GM19025 (cell line): Measurements from ENCODE around the gene EID3.
A peak's percentile ranks its signal among the peaks of the same experiment; 100 is the strongest.
"Not testable (repeated sequence)": the region's sequence is repeated elsewhere in the genome, so short reads cannot be mapped to it uniquely, and the experiment has no call there.

Source experiments
- ATAC-seq: cut with Tn5 transposase; IDR thresholded peaks from one replicate; pipeline ENCODE4 v1.9.1; 2021; ENCODE audit warnings: mild to moderate bottlenecking, low read depth, moderate library complexity; ENCODE audit not compliant: unreplicated experiment

The EID3 gene

DNA sequence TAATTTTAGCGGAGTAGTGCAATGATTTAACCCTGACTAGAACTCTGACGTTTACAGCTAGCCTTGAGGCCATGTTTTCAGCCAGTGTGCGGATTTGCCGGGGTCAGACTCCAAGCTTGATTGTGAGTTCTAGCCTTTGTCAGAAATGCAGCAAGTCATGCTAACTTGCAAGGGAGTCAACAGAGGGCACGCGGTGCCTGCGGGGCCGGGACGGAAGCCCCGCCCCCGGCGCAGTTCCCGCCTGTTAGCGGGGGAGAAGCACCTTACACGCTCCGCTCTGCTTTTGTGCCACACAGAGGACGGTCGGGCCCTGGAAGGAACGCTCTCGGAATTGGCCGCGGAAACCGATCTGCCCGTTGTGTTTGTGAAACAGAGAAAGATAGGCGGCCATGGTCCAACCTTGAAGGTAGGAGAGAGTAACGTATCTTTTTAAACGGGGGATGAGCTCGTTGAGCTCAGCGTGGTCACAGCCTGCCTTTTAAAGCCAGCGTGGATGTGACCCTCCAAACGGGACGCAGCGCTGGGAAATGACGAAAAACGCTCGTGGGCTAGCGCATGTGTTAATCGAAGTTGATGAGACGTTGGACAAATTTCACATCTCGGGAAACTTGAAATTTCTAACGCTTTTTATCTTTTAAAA, 14.8 kb upstream of the EID3 start:
- peak; percentile 48 for ATAC-seq

DNA sequence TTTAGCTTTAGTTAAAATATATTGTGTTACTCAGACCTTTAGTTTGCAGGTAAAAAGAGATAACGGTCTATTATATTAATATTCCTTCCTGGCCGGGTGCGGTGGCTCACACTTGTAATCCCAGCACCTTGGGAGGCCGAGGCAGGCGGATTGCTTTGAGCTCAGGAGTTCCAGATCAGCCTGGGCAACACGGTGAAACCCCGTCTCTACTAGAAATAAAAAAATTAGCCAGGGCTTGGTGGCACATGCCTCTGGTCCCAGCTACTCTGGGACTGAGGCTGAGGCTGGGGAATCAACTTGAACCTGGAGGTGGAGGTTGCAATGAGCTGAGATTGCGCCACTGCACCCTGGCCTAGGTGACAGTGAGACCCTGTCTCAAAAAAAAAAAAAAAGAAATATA, 13.2 kb upstream of the EID3 start:
- ATAC-seq = no peak

GRCh38 chr12:104290855-104291254, 12.7 kb upstream of the EID3 start:
- ATAC-seq = no peak

DNA sequence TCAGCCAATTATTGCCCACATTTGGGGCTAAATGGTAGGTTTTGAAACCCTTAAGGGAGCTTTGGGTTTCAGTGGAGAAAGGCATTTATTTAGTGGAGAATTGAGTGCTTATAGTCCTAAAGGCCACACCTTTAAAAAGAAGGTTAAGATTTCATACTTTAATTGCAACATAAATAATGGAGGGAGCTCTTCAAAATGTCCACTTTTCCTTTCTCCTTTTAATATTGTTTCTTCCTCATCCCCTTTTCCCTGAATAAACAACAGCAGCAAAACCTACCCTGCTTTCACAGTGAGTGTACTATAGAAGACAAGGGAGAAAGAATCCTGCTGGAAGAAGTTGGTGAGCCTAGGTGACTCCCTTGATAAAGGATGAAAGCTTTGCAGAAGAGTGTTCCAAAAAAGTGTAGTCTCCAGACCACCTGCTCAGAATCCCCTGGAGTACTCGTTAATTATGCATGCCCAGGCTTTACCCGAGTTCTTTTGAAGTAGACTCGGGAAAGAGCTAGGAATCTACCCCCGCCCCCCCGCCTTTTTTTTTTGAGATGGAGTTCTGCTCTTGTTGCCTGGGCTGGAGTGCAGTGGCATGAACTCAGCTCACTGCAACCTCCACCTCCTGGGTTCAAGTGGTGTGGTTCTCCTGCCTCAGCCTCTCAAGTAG, 11.5 kb upstream of the EID3 start:
- ATAC-seq = no peak

- no peak for ATAC-seq
Measured at GRCh38 chr12:104292872-104293794, 10.4 kb upstream of the EID3 start.

DNA sequence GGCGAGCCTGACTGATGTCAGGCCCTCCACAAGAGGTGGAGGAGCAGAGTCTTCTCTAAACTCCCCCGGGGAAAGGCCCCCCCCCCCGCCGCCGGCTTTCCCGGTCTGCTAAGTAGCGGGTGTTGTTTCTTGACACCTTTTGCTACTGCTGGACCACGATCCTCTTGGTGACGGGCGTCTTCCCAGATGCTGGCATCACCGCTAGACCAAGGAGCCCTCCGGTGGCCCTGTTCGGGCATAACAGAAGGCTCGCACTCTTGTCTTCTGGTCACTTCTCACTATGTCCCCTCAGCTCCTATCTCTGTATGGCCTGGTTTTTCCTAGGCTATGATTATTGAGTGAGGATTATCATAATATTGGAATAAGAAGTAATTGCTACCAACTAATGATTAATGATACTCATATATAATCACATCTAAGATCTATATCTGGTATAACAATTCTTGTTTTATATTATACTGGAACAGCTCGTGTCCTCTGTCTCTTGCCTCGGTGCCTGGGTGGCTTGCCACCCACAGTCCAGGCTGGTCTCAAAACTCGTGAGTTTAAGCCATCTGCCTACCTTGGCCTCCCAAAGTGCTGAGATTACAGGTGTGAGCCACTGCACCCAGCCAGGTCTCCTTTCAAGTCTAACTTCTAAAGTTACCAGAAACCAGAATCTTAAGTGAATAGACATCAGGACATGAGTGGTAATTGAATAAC, 9.2 kb upstream of the EID3 start:
- not testable (repeated sequence) for ATAC-seq

- ATAC-seq = no peak
Measured at GRCh38 chr12:104294927-104295668, 8.4 kb upstream of the EID3 start.

- no peak for ATAC-seq
Measured at GRCh38 chr12:104295954-104296353, 7.6 kb upstream of the EID3 start.

DNA sequence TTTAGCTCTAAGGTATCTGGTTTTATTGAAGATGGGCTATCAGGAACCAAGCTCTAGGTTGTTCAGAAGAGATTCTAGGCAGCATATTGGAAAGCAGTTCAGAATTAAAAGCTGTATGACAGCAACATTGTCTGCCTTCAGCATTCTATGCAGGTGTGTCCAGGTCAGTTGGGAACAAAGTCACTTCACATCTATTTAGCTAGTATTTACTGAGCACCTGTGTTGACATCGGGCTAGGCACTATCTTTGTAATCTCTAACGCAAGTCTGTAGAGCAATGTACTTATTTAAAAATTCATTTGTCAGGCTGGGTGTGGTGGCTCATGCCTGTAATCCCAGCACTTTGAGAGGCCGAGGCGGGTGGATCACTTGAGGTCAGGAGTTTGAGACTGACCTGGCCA, 6.8 kb upstream of the EID3 start:
- no peak for ATAC-seq

DNA sequence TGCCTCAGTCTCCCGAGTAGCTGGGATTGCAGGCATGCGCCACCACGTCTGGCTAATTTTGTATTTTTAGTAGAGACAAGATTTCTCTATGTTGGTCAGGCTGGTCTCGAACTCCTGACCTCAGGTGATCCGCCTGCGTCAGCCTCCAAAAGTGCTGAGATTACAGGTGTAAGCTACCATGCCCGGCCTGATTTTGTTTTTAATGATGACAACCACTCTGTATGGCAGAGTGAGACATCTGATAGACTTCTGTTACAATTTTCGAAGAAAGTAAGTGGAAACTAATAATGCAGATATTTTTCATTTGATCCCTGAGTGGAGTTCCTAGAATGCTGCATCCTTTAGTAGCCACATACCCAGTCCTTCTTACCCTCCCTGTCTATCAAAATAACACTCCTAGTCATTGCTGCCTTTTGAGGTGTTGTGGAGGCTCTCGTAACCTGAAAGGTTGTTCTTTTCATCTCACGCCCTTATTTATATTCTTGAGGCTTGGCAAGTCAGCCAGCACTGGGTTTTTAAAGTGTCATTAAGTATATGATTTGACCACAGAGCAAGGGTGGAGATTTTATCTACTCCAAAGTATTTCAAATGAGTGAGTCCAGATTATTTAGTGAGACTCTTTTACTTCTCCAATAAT, 5.9 kb upstream of the EID3 start:
- no peak for ATAC-seq

DNA sequence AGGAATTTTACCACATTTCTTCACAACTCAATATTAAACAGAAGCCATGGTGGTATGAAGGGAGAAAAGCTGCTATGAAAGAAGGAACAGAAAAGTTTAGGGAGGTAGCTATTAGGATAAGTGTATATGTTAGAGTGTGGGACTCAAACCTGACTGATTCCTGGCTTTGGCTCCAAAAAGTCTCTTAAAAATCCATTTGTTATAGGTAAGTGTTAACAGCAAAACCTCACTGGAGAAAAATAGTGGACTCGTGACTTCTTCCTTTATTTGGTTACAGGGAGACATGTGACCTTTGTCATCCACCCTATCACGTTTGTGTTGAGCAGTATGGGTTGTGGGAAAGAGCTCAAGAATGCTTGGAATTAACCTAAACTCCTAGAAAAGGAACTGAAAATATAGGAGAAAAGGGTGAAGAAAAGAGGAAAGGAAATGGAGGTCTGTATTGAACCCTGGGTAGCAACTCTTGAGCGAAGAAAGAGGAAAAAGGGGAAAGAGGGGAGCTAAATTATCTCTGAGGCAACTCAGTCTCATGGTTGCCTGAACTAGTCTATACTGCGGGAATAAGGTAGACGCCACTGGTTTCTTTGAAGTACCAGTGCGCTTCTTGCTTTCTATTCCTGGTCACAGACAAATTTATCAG, 3.6 kb upstream of the EID3 start:
- ATAC-seq = no peak

- ATAC-seq = no peak
Measured at GRCh38 chr12:104304261-104305009, 896 bp downstream of the EID3 start.

DNA sequence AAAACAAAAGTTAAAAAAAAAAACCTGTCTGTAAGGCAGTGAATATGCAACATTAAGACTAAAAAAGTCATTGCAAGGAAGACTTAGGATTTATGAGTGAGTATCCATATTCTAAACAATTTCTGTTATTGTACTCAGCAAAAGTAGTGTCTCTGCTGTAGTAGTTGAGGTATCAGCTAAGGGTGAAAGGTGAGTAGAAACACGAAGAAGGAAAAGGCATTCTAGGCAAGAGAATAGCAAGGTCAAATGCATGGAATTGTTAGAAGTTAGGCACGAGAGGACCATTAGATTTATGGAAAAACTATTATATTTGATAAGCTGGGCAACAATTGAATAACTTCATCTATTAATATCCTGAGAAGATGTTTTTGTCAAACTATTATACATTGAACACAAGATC, 1.8 kb downstream of the EID3 start:
- no peak for ATAC-seq

- no peak for ATAC-seq
Measured at GRCh38 chr12:104306376-104306775, 2.8 kb downstream of the EID3 start.

- no peak for ATAC-seq
Measured at GRCh38 chr12:104306943-104307654, 3.6 kb downstream of the EID3 start.

DNA sequence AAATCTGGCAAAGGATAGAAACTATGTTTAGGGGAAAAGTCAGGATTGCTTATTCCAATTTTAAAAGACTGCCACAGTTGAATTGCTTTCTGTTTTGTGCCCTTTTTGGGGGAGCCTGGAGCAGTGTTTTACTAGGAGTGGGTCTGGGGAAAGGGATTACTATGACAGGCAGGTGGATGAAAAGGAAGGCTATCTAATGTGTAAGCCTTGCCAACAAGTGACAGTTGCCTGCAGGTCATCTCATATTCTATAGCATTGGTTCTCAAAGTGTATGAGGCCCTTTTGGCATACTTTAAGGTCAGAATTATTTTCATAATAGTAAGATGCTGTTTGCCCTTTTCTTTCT, 4.1 kb downstream of the EID3 start:
- ATAC-seq = no peak

DNA sequence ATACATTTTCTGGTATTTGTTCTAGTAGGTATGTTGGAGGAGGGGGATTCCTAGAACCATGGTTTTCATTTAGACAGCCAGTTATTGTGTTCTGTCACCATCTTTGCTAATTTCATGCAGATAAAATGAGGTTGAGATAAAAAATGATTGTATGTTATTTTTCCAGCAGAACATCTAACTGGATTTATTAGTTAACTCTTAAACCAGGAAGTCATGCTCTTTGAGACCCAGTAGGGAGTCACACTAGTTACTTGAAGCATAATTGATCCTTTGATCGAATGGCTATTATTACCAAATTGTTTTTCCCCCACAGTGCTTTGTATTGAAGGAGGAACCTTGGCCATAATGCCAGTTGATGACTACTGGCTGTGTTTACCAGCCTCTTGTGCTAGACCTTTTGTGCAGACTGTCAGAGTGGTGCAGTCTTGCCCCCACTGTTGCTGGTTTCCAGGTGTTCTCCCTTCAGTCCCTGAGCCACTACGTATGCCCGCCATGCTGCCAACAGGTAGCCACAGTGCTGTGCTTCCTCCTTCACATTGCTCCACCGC, 6.0 kb downstream of the EID3 start:
- no peak for ATAC-seq
